ENCODE measurements around the gene LMTK2.

The LMTK2 gene

DNA sequence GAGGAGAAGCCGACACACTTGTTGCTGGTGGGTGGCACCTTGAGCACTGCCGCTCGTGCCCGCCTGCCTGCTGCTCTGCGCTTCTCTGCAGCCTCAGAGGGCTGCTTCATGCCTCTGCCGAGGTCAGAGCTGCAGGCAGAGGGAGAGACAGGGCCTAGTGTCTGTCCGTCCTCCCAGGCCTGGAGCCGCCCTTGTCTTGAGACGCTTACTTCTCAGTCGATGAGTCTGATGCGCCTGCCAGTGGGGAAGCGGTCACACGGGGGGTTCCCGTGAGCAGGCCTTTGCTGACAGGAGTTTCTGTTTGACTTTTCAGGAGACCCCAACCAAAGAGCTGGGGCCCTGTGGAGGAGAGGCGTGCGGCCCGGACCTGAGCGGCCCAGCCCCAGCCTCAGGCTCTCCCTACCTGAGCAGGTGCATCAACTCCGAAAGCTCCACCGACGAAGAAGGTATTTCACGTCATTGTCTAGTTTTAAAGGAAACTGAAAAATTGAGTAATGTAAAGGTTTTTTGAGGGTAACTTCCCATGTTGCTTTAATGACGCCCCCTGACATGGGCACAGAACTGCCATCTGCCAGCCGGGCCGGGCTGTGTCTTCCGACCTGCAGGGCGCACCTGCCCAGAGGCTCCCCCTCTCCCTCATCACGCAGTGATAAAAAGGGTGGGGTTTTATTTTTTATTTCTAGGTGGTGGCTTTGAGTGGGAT is 96.8 kb downstream of the LMTK2 start:
- DNase-seq (ENCODE audit: low spot score) = no peak

DNA sequence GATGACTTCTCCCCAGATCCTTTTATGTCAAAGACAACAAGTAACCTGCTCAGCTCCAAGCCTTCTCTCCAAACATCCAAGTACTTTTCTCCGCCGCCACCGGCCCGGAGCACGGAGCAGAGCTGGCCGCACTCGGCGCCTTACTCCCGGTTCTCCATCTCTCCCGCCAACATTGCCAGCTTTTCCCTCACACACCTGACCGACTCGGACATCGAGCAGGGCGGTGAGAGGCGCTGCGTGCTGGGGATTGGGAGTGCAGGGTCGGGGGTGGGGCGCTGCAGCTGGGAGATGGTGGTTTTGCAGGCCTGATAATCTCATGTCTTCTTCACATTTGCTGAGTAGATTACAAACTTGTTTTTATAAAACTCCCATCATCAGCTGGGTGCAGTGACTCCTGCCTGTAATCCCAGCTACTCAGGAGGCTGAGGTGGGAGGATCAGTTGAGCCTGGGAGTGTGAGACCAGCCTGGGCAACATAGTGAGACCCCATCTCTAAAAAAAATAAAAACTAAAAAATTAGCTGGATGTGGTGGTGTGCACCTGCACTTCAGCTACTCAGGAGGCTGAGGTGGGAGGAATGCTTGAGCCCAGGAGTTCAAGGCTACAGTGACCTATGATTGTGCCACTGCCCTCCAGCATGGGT is 97.4 kb downstream of the LMTK2 start:
- no peak for DNase-seq (ENCODE audit: low spot score)

DNA sequence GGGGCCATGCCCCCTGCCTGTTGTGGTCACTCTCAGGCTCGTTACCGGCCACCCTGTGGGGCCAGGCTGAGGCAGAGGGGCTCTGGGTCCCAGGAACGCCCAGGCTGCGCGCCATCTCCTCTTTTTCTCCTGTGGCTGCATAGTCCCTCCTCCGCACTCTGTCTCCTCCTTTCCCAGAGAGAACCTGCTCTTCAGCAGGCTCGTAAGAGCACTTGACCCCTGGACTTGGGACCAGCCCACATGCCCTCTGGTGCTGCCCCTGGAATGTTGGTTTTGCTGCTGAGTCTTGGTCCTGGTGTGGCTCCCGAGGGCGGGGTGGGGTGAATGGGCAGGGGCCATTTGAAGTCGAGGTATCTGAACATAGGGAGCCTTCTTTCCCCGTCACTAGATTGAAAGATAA is 98.0 kb downstream of the LMTK2 start:
- DNase-seq (ENCODE audit: low spot score) = no peak

DNA sequence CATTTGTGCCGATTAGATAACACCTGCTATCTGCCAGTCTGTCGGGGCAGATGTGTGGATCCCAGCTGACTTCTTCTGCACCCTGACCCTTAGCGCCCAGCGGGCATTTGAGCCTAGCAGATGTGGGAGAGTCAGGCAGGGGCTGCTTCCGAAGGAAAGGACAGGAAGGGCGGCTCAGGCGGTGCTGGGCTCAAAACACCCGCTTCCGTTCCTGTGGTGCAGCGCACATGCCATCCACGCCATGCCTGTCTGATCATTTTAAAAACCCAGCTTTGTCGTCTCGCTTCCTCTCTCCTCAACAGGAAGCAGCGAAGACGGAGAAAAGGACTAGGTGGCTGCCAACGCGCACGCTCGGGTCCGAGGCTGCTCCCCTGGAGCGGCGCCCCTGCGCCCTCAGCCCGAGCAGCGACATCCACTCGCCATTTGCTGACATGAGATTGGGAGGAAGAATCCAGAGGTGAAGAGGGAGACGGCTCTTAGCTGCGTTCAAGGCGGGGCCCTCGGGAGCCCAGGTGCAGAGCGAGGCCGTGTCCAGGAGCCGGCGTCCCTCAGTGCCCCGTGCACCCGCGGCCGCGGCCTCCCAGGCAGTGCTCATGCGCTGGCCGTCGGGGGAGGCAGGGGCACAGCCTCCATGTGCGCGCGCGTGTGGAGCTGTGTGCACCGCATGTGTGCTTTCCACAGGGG is 98.6 kb downstream of the LMTK2 start:
- DNase-seq (ENCODE audit: low spot score) = no peak

DNA sequence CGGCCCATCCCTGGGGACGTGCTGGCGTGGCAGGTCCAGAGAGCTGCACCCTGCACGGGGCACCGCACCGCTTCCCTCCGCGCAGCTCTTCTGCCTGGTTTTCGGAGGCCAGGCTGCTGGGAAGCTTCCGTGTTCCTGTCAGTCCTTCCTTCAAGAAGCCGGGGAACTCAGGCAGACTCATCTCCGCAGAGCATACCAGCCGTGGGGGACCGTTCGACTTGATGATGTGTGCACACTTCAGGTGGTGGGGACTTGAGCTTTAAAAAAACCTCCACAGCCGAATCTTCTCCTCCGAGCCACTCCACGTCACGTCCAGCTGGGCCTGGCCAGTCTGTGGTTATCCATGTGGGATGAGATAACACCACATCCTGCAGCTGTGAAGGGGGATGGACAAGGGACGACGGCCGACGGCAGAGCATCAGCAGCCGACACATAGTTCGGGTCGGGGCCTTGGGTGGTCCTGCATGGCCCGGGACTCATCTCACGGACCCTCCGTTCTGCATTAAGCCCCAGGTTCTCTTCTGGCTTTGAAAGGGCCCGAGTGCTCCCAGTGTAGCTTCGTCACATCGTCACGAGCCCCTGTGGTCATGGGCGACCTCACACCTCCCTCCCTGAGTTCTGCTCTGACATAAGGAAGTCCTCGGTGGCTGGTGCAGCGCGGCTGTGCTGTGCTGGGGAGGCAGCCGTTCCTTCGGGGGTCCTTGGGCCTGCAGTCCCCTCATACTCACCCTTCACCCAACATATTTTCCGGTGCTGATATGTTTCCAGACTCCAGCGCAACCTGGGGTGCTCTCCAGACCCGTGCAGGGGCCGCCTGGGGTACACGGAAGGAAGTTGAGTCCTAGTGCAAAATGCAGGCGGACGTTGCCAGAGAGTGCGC is 100.0 kb downstream of the LMTK2 start:
- DNase-seq (ENCODE audit: low spot score) = no peak

DNA sequence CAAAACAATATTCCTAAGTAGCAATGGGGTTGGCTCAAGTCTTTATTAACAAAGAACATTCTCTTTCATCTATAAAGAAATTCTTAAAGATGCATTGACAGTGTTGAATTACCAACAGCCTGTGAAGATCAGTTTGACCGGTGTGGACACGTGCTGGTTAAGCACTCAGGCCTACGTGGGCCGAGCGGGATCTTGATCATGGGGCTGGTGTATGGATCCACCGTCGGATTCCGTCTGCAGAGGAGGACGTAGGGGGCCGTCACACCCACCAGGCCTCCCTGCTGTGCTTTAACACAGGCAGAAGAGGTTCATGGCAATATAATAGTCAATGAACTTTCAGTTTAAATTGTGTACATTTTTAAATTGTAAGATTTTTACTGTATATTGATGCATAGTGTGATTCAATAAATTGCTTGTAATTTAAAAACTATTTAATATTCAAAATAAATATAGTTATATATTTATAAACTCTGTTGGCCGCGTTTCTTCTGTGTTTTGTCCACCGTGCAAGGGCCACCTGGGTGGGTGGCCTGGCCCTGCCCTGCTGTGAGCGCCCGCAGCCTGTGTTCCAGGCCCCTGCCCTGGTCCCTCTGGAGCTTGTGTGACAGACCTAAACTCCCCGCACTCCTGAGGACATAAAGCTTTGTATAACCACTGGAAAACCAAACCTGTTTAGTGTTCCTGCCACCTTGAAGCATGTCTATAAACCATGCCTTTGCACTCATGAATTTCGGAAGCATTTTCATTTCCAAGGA is 102.7 kb downstream of the LMTK2 start:
- no peak for DNase-seq (ENCODE audit: low spot score)

DNA sequence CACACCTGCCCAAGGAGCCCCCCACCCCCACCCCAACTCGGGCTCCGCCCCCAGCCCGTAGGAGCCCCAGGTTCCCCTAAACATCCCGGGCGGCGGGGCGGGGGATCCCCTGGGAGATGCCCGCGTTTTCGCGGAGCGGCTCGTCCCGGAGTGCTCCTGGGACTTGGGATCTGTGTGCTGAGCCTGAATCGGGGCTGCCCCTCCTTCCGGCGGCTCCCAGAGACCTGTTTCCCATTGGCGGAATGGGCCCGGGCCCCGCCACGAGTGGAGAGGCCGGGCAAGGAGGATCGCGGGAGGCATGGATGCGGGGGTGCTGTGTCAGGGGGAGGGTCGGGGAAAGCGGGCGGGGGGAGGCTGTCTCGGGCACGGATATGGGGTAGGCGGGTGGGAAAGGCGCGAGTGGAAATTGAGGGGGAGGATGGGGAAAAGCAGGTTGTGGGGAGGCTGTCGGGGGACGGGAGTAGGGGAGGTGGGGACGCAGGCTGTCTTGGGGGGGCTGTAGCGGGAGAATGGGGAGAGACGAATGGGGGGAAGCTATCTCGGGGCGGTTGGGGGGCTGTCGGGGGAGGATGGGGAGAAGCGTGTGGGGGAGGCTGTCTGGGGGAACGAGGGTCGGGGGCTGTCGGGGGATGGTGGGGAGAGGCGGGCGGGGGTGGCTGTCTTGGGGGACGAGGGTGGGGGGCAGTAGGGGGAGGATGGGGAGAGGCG is 104.0 kb downstream of the LMTK2 start:
- no peak for DNase-seq (ENCODE audit: low spot score)

DNA sequence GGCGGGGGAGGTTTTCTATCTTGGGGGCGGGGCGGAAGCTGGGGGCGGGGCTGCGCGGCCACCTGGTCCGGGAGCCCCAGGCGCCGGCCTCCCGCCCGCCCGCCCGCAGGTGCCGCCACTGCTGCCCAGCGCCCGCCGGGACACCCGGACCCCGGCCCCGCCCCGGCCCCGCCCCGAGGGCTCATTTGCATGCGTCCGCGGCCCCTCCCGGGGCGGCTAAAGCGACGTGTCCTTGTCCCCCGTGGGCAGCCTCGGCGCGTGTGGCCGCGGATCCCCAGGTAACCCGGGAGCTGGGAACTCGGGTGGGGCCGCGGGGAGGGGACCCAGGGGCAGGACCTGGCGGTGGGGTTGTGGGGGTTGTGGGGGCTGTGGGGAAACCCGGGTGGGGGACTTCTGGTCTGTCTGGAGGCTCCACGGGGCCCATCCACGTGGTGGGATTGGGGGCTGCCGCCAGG is 104.6 kb downstream of the LMTK2 start, which contains the start of gene BHLHA15:
Gene BHLHA15 (plus strand): TSS at position 219 of the 455 bp plus-strand sequence. CDS start 871 bp downstream, outside the sequence.
- no peak for DNase-seq (ENCODE audit: low spot score)

DNA sequence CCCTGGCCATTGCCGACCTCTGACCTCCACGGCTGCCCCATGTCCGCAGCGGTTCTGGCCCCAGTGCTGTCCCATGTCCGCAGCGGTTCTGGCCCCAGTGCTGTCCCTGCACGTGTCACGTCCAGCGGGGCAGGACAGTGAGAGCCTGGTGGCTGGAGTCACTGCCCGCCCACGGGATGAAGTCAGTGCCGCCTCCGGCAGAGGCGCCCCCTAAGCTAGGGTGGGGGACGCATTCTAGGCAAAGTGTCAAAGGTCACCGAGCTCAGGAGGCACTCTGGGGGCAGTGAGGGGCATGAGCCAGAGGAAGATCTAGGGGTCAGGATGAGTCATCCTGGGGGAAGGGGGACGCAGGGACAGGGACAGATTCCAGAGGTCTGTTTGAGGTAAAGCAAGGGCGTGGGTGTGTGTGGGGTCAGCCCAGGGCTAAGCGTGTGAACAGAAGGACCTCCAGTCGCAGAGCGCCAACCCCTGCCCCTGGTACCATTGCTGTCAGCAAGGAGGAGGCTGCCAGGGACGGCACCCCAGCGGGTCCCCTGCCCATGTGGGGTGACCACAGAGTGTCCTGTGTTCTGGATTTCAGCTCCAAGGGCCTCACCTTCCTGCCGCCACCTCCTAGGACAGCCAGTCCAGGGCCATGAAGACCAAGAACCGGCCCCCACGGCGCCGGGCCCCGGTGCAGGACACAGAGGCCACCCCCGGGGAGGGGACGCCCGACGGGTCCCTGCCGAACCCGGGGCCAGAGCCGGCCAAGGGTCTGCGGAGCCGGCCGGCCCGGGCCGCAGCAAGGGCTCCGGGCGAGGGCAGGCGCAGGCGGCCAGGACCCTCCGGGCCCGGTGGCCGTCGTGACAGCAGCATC is 105.2 kb downstream of the LMTK2 start:
- DNase-seq (ENCODE audit: low spot score) = no peak

DNA sequence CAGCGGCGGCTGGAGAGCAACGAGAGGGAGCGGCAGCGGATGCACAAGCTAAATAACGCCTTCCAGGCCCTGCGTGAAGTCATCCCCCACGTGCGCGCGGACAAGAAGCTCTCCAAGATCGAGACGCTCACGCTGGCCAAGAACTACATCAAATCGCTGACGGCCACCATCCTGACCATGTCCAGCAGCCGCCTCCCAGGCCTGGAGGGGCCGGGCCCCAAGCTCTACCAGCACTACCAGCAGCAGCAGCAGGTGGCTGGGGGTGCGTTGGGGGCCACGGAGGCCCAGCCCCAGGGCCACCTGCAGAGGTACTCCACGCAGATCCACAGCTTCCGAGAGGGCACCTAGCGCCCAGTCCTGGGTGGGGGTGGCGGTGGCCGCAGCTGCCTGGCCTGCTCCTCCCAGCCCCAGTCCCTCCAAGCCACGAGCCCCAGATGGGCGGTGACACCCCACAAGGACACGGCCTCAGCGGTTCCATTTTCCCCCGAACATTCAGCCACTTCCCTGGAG is 105.9 kb downstream of the LMTK2 start:
- no peak for DNase-seq (ENCODE audit: low spot score)

DNA sequence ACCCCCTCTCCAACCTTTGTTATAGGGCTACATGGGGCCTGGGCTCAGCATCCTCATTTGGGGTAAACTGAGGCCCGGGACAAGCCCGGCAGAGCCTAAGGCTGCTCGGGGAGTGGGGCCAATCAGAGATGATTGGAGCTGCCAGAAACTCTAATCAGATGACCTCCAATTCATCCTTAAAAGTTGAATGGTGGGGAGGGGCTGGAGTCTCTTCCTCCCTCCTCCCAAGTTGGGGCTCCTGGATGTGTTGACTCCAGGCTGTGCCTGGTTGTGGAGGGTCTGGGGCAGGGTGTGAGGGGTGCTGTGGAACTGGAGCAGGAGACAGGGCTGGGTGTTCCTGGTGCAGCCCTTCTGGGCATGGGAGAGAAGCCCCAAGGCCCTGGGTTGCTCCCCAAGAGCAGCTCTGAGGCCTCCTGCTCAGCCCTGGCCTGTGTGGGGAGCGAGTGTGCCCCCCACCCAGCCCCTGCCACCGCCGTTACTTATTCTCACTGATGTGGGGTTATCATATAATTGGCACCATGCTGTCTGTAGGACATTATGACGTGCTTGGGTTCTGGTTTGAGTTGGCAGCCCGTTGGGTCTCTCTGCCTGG is 106.7 kb downstream of the LMTK2 start:
- DNase-seq (ENCODE audit: low spot score) = no peak

DNA sequence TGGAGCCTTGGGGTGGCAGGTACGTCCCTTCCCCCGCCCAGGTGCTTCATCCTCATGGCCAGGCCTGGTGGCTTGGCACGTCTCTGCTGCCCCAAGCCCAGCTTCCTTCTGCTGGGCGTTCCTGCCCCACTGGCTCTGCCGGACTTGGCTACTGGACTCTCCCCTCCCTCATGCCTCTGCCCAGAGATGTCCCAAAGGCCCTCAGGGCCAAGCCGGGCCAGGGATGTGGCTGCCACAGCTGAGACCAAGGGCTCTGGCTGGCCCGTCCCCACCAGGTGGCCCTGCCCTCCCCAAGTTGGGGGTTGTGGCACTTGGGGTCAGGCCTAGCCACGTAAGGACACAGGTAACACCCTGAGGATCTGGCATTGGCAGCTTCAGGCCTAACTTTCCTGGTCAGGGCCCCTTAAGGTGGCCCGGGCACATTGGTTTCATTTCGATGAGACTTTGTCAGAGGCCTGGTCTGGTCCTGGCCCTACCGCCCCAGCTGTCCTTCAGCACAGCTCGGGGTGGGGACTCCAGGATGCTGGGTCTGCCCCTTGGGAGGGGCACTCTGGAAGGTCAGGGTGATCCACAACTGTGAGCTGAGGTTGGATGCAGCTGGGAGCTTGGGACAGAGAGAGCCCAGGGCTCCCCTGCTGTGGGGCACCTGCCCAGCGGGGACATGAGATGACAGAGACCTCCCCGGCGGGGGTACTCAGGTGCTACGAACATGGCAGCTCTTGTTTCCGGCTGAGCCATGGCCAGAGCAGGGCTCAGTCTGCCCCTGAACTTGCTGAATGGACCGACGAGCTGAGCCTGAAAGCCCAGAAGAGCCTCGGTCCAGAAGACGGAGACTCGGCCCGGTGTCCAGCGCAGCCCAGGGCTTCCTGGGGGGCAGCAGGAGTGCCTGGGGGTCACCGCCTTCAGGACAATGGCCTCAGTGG is 107.5 kb downstream of the LMTK2 start:
- no peak for DNase-seq (ENCODE audit: low spot score)

DNA sequence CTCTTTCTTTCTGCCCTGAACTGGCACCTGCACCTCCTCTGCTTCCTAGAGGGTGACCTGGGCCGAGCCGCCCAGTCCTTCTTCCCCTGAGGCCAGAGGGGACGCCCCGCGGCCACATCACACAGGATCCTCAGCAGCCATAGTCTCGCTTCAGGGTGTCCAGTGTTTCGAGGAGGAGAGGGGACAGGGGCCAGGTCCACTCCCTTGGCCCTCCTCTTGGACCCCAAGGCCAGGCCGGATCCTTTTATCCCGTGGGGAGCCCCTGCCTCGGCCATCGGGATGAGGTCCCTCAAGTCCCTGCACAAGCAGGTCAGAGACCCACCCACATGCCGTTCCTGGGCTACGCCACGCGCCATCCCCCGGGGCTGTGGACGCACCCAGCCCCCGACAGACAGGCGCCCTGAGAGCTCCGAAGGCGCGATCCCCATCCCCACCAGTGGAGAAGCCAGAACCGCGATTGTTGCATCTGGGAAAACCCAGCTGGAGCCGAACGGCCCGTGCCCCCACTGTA is 108.2 kb downstream of the LMTK2 start:
- DNase-seq (ENCODE audit: low spot score) = no peak

DNA sequence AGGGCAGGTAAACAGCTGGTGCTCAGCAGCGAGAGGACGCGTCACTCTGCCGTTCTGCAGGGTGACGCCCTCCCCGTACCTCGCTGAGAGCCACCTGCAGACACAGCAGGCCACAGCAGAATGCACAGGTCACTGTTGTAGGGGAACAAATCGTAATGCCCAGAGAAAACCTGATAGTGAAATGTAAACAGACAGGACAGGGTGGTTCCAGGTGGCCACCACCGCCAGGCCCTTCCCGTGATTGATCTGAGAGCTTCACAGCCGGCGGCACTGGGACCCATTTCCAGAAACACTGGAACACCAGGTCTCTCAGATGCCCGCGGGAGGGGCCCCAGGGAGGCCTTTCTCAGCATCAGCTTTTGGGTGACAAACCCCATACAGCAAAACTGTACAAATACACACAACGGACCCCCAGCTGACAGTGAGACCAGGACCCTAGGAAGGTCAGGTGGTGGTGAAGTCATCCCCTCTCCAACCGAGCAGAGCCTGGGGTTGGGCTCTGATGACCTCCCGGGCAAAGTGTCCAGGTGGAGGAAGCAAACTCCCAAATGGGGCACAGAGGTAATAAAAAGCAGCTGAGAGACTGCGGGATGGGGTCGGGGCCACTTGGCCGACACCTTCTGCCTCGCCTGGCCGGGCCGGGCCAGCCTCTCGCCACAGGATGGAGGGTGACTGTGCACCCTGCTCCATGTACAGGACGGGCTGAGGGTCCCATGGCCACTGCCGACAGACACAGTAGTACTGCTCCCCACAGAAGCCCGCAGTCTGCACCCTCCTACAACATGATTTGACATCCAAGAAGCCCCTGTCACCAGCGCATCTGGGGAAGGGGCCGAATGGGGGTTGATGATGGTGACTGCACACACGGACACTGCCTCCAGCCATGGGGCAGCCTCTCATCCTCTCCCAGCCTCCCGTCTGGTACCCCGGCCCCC is 109.2 kb downstream of the LMTK2 start:
- DNase-seq (ENCODE audit: low spot score) = no peak

DNA sequence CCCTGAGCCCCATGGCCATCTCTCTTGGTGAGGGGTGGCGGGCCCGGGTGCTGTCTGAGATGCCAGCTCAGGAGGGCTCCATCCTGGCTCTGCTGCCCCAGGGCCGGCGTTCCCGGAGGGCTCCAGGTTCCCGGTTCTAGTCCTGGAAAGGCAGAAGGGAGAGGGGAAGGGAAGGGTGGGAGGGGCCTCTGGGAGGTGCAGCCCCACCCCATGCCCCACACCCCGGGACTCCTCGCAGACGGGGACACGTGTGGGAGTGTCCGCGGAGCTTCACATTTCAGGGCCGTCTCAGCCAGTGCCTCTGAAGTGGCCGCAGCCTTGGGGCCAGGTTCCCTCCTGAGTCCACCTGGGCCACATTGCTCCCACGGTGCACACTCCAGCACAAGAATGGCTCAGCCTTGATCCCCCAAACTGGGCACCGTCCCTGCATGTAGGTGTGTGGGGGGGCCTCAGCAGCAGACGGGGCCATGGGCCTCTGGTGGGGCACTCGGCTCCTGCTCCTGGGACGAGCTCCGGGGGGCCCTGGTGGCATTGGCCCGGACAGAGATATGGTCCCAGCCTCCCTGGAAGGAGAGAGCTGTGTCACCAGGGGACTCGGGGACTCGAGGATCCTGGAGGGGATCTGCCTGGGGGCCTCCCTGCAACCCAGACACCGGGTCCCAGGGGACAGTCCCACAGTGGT is 110.4 kb downstream of the LMTK2 start:
- DNase-seq (ENCODE audit: low spot score) = no peak

Data from COLO829 (cell line).